Heart left ventricle (tissue), 16 donors: ENCODE results near the gene KMT2A. TPM values are rescaled to one million over a fixed set of nuclear protein-coding genes. Genes with fewer than 3 reads are reported as not detected.
"Not testable (repeated sequence)": the region's sequence is repeated elsewhere in the genome, so short reads cannot be mapped to it uniquely, and the experiment has no call there.

Experiments
- ATAC-seq, 4 donors: fragments of 200-7000 bp; cut with Tn5 transposase; one replicate each; pipeline ENCODE4 v1.9.1; 2020 to 2022; ENCODE audit warnings: moderate library complexity in 4 of 4, mild to moderate bottlenecking in 3 of 4, moderate number of reproducible peaks in 1 of 4
- DNase-seq, 5 donors: peaks; one replicate each; pipeline ENCODE4 v3.0.0-alpha.2; 2020
- H3K27ac ChIP-seq, 12 donors: fragments of 200-600 bp; sonication (generic) in 4 of 12; one replicate each; pipeline versions ENCODE4 v1.5.0 to v1.8.0; 2016 to 2022; ENCODE audit warnings: mild to moderate bottlenecking in 2 of 12
- H3K27me3 ChIP-seq, 9 donors: fragments of 200-600 bp; sonication (generic) in 2 of 9; one replicate each; pipeline versions ENCODE4 v1.5.1 to v1.8.0; 2016 to 2022; ENCODE audit warnings: mild to moderate bottlenecking in 3 of 9
- H3K36me3 ChIP-seq, 9 donors: fragments of 200-600 bp; sonication (generic) in 2 of 9; one replicate each; pipeline versions ENCODE4 v1.5.0 to v1.8.0; 2018 to 2022; ENCODE audit warnings: mild to moderate bottlenecking in 2 of 9
- H3K4me1 ChIP-seq, 12 donors: fragments of 200-600 bp; sonication (generic) in 4 of 12; one replicate each; pipeline versions ENCODE4 v1.5.0 to v1.8.0; 2016 to 2022; ENCODE audit warnings: mild to moderate bottlenecking in 3 of 12
- H3K4me3 ChIP-seq, 12 donors: fragments of 200-600 bp; sonication (generic) in 4 of 12; one replicate each; pipeline versions ENCODE4 v1.5.0 to v1.8.0; 2017 to 2022; ENCODE audit warnings: mild to moderate bottlenecking in 9 of 12, moderate library complexity in 4 of 12
- H3K9me3 ChIP-seq, 12 donors: fragments of 200-600 bp; sonication (generic) in 4 of 12; one replicate each; pipeline versions ENCODE4 v1.5.0 to v1.8.0; 2016 to 2022; ENCODE audit warnings: mild to moderate bottlenecking in 1 of 12
- POLR2A ChIP-seq, 2 donors: fragments of 450-650 bp; IDR thresholded peaks; one replicate each; pipeline ENCODE4 v1.6.1; 2017; ENCODE audit warnings: antibody characterized with exemption in 2 of 2, mild to moderate bottlenecking in 2 of 2, moderate library complexity in 2 of 2
- WGBS, 4 donors: extraction: QIAGEN DNeasy Blood & Tissue Kit in 2 of 4; methylation state at CpG; one replicate each; pipeline versions ENCODE4 v1.1.5 to v1.1.7; 2013 to 2018; 5-methylcytosine and 5-hydroxymethylcytosine counted together
- intact Hi-C, 10 donors: fragments of 100-400 bp; cut with DNase I; formaldehyde crosslinking; loops; one replicate each; pipeline versions ENCODE4 v1.11.1 to v1.14.2; 2022
- polyA plus RNA-seq, 2 donors: library from polyadenylated mRNA; stranded (reverse); fragments of 200-250 nt; gene quantifications; one replicate each; pipeline ENCODE4 v1.2.3, GENCODE V29; 2013
- total RNA-seq, 9 donors: library from RNA; depleted of rRNA in 2 of 9; stranded (reverse); fragments of >200 nt in 2 of 9; fragmentation: NEBNext Ultra II Directional in 3 of 9; extraction: Animal tissue kit (Norgen Biotek cat#: 25700) in 3 of 9; gene quantifications; one replicate each; pipeline versions ENCODE4 v1.1.0 to v1.2.4, GENCODE V29; 2016 to 2023
- TF ChIP-seq, protein P1 (sequence below), 12 donors: fragments of 200-600 bp; sonication (generic) in 4 of 12; IDR thresholded peaks; one replicate each; pipeline versions ENCODE4 v1.5.0 to v1.8.0; 2018 to 2022; ENCODE audit warnings: antibody characterized with exemption in 12 of 12, mild to moderate bottlenecking in 5 of 12
- donor health status: ischemic (EF 13 %, LVEDD 7.1; RV severe dilation, severe dysfunction).
- donor health status: healthy with polysubstance abuse.
- donor health status: DM: no; HTN: yes; CAD: no.
- donor health status: DM: no; HTN: no; CAD: no.
- donor health status: ischemic (EF 25% LVEDD 6.9; RV normal size, moderate dysfunction).
- donor health status: ischemic (EF 25% LVEDD 5.7; RV mildly dilated, moderate dysfunction).
- donor health status: healthy.
- donor health status: DM: yes; HTN: yes; CAD: no.
- donor health status: ischemic (EF 35%, LVEDD 5.7; RV mildly dilated, moderate dysfunction).
- donor health status: nonischemic (EF 11% LVEDD 7.7; RV severe dilation, severe dysfunction).
- donor health status: DM: yes; HTN: yes; CAD: no.
- donor health status: PGD.
- donor health status: ischemic (EF 29% LVEDD 5.4; RV normal size, mild dysfunction).
- donor health status: nonischemic (EF 23%, LVEDD 6.1; RV moderate dilation, normal function).

KMT2A gene
- total and polyA plus RNA-seq, 11 donors: 9.9 to 117 (median 27.7) TPM

DNA sequence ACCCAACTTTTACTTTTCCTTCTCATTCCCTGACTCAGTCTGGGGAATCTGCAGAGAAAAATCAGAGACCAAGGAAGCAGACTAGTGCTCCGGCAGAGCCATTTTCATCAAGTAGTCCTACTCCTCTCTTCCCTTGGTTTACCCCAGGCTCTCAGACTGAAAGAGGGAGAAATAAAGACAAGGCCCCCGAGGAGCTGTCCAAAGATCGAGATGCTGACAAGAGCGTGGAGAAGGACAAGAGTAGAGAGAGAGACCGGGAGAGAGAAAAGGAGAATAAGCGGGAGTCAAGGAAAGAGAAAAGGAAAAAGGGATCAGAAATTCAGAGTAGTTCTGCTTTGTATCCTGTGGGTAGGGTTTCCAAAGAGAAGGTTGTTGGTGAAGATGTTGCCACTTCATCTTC is 37.2 kb downstream of the KMT2A start:
- DNase-seq (no peak), ATAC-seq (no peak)
- Histone ChIP-seq H3K9me3 (no peaks in the 10 kb centered on the region), H3K27me3 (no peaks in the 10 kb centered on the region), H3K4me3 (no peak overlapping the region), H3K36me3 (peaks cover 0 to 90% (median 63%) of the 10 kb centered on the region in 9 donors), H3K27ac (no peak overlapping the region), H3K4me1 (peaks cover 0 to 9% (median 0%) of the 10 kb centered on the region in 12 donors)
- TF ChIP-seq POLR2A (IDR thresholded peaks at IDR 0.05): no peak
- TF ChIP-seq, protein P1, sequence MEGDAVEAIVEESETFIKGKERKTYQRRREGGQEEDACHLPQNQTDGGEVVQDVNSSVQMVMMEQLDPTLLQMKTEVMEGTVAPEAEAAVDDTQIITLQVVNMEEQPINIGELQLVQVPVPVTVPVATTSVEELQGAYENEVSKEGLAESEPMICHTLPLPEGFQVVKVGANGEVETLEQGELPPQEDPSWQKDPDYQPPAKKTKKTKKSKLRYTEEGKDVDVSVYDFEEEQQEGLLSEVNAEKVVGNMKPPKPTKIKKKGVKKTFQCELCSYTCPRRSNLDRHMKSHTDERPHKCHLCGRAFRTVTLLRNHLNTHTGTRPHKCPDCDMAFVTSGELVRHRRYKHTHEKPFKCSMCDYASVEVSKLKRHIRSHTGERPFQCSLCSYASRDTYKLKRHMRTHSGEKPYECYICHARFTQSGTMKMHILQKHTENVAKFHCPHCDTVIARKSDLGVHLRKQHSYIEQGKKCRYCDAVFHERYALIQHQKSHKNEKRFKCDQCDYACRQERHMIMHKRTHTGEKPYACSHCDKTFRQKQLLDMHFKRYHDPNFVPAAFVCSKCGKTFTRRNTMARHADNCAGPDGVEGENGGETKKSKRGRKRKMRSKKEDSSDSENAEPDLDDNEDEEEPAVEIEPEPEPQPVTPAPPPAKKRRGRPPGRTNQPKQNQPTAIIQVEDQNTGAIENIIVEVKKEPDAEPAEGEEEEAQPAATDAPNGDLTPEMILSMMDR (IDR thresholded peaks at IDR 0.05): no peak
- 78 to 93% (median 89%) methylated on average over 6 of the region's 6 CpGs for WGBS, 4 donors
- intact Hi-C loops: loop anchor here in 2 of 10 donors (5.0 kb wide), 1 partner anchor 36 kb away; the partner anchor contains the start of gene KMT2A (in 2 of the 2)

- WGBS, 4 donors: 68 to 76% (median 74%) methylated on average over 7 of the region's 7 CpGs
- intact Hi-C loops: no loop called here
- Histone ChIP-seq H3K4me3 (no peak overlapping the region), H3K27ac (no peak overlapping the region), H3K36me3 (peaks cover 0 to 99% (median 84%) of the 10 kb centered on the region in 9 donors), H3K27me3 (no peaks in the 10 kb centered on the region), H3K4me1 (peaks cover 0 to 9% (median 0%) of the 10 kb centered on the region in 12 donors), H3K9me3 (no peaks in the 10 kb centered on the region)
- ATAC-seq (no peak), DNase-seq (no peak)
- TF ChIP-seq, protein P1 (IDR thresholded peaks at IDR 0.05): no peak
- TF ChIP-seq POLR2A (IDR thresholded peaks at IDR 0.05): no peak
Measured at GRCh38 chr11:118476676-118477075, 40.4 kb downstream of the KMT2A start.

DNA sequence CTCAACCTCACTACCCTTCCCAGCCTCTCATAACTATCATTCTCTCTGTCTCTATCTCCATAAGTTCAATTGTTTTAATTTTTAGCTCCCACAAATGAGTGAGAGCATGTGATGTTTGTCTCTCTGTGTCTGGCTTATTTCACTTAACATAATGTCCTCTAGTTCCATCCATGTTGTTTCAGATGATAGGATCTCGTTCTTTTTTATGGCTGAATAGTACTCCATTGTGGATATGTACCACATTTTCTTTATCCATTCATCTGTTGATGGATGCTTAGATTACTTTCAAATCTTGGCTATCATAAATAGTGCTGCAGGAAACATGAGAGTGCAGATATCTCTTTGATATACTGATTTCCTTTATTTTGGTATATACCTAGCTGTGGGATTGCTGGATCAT is 44.9 kb downstream of the KMT2A start:
- H3K36me3 ChIP-seq: peaks cover 0 to 100% (median 99%) of the 10 kb centered on the region in 9 donors
- H3K27me3 ChIP-seq, ATAC-seq, DNase-seq, H3K4me1 ChIP-seq, H3K9me3 ChIP-seq, H3K27ac ChIP-seq, H3K4me3 ChIP-seq: not testable (repeated sequence)
- intact Hi-C loops: loop anchor here in 6 of 10 donors (5.0 to 10.0 kb wide), 4 partner anchors 39 to 336 kb away; partner anchors contain the start of gene KMT2A (in 2 of the 6)
- 94 to 100% (median 97%) methylated on average over 1 of the region's 1 CpG for WGBS, 4 donors

- intact Hi-C loops: loop anchor here in 6 of 10 donors (5.0 to 10.0 kb wide), 4 partner anchors 42 to 340 kb away; partner anchors contain the start of gene KMT2A (in 2 of the 6)
- peaks cover 0 to 100% (median 95%) of the 10 kb centered on the region in 9 donors for H3K36me3 ChIP-seq
- no peak for ATAC-seq
Measured at GRCh38 chr11:118484405-118484804, 48.1 kb downstream of the KMT2A start.

More at GRCh38 chr11:118484405-118484804, 48.1 kb downstream of the KMT2A start:
- WGBS, 4 donors: 89 to 94% (median 91%) methylated on average over 3 of the region's 3 CpGs
- H3K4me1 ChIP-seq: peaks cover 0 to 6% (median 0%) of the 10 kb centered on the region in 12 donors
- TF ChIP-seq, protein P1 (IDR thresholded peaks at IDR 0.05): no peak
- no peak for TF ChIP-seq POLR2A (IDR thresholded peaks at IDR 0.05)
- no peaks in the 10 kb centered on the region for H3K27me3 ChIP-seq
- H3K4me3 ChIP-seq: no peak overlapping the region
- DNase-seq: no peak
- no peaks in the 10 kb centered on the region for H3K9me3 ChIP-seq
- no peak overlapping the region for H3K27ac ChIP-seq
